H7 (cell line): ENCODE measurements around the gene TMEM119. TPM values are rescaled to one million over a fixed set of nuclear protein-coding genes. Genes with fewer than 3 reads are reported as not detected.
A peak's percentile ranks its signal among the peaks of the same experiment; 100 is the strongest.
"Not testable (repeated sequence)": the region's sequence is repeated elsewhere in the genome, so short reads cannot be mapped to it uniquely, and the experiment has no call there.

ENCODE experiments used
- DNase-seq: peaks from one replicate; pipeline ENCODE4 v3.0.0; 2012
- H3K27me3 ChIP-seq: 2 replicates; pipeline ENCODE4 v1.6.0; 2011; ENCODE audit warnings: mild to moderate bottlenecking, low read length; ENCODE audit not compliant: control insufficient read depth, insufficient read depth
- H3K36me3 ChIP-seq: replicated peaks from 2 replicates; pipeline ENCODE4 v1.5.1; 2011; ENCODE audit warnings: low read length; ENCODE audit not compliant: control insufficient read depth, insufficient read depth
- H3K4me3 ChIP-seq: 2 replicates; pipeline ENCODE4 v1.5.1; 2011; ENCODE audit warnings: low read depth, mild to moderate bottlenecking, control low read depth, low read length, moderate library complexity; ENCODE audit not compliant: insufficient read depth
- total RNA-seq: library from RNA; depleted of rRNA; stranded (reverse); fragments of >200 nt; shearing (Covaris generic); gene quantifications from 2 replicates; pipeline ENCODE4 v1.2.3, GENCODE V29; 2014

The TMEM119 gene
- total RNA-seq, 1 experiment from 2014 or later, result 0.24 TPM

DNA sequence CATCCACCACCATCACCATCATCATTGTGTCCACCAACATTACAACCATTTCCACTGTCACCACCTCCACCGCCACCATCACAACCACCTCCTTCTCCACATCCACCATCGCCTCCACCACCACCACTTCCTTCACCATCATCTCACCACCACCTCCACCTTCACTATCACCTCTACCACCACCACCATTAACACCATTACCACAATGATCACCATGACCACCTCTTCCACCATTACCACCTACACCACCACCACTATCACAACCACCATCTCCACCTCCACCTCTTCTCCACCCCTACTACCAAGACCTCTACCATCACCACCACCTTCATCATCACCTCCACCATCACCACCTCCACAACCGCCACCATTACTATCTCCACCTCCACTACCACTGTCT lies 19.1 kb downstream of the TMEM119 start:
- H3K36me3 ChIP-seq, result no peaks in the 10 kb centered on the region
- no peaks in the 10 kb centered on the region for H3K27me3 ChIP-seq
- no peak for DNase-seq
- no peak overlapping the region for H3K4me3 ChIP-seq

DNA sequence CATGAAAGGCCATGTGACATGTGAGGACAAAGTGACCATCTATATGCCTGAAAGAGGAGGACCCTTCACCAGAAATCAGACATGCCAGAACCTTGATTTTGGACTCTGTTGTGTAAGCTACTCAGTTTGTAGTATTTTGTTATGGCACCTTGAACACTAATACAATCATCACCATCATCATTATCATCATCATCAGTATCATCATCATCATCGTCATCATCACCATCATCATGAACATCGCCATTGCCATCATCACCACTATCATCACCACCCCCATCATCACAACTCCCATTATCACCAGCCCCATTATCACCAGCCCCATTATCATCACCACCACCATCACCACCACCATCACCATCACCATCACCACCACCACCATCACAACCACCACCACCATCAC lies 19.6 kb downstream of the TMEM119 start:
- no peaks in the 10 kb centered on the region for H3K36me3 ChIP-seq
- no peak overlapping the region for H3K4me3 ChIP-seq
- no peaks in the 10 kb centered on the region for H3K27me3 ChIP-seq
- no peak for DNase-seq

DNA sequence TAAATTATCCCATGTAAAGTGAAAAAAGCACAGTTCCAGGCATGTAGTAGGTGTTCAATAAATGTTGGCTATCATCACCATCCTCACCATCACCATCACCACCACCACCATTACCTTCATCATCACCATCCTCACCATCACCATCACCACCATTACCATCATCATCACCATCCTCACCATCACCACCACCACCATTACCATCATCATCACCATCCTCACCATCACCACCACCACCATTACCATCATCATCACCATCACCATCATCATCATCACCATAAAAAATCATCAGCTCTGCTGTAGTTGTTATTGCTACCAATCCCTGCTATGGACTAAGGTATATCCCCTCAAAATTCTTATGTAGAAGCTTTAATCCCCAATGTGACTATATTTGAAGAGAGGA lies 20.4 kb downstream of the TMEM119 start:
- Histone ChIP-seq H3K4me3 (no peak overlapping the region), H3K36me3 (no peaks in the 10 kb centered on the region), H3K27me3 (no peaks in the 10 kb centered on the region)
- no peak for DNase-seq

DNA sequence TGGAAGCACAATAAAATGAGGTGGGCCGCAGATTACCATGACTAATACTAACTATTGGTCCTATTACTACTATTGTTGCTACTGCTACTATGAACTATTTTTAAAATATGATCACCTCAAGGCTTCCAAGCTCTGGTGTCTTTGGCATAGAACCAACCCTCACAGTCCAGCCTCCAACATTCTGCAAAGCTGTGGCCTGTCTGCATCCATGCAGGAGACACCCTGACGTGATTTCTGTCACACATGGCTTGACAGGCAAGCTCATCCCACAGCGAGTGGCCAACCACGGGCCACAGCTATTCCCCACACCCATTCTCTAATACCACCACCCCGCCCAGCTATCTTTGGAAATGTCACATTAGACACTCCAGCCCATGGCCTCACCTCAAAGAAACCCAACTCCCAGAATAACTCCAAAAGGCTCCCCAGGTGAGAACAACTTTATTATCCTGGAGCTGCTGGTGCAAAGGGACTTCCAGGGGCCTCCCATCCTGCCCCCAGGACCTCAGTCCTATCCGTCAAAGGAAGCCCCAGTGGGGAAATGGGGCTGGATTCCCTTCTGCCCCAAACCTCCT lies 21.1 kb downstream of the TMEM119 start:
- H3K36me3 ChIP-seq, result no peaks in the 10 kb centered on the region
- no peaks in the 10 kb centered on the region for H3K27me3 ChIP-seq
- no peak overlapping the region for H3K4me3 ChIP-seq
- no peak for DNase-seq

DNA sequence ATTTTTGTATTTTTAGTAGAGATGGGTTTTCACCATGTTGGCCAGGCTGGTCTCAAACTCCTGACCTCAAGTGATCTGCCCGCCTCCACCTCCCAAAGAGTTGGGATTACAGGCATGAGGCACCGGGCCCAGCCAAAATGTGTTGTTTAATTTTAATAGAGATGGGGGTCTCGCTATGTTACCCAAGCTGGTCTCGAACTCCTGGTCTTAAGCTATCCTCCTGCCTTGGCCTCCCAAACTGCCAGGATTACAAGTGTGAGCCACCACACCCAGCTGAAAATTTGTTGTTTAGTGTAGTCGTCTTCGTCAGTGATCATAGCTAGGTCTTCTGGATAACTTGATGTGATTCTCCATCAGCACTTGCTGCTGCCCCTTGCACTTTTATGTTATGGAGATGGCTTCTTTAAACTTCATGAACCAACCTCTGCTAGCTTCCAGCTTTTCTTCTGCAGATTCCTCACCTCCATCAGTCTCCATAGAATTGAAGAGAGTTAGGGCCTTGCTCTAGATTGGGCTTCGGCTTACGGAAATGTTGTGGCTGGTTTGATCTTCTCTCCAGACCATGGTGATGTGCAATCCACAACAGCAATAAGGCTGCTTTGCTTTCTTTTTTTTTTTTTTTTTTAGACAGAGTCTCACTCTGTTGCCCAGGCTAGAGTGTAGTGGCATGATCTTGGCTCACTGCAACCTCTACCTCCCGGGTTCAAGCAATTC lies 22.5 kb downstream of the TMEM119 start:
- Histone ChIP-seq H3K27me3 (no peaks in the 10 kb centered on the region), H3K36me3 (no peaks in the 10 kb centered on the region), H3K4me3 (no peak overlapping the region)
- no peak for DNase-seq

DNA sequence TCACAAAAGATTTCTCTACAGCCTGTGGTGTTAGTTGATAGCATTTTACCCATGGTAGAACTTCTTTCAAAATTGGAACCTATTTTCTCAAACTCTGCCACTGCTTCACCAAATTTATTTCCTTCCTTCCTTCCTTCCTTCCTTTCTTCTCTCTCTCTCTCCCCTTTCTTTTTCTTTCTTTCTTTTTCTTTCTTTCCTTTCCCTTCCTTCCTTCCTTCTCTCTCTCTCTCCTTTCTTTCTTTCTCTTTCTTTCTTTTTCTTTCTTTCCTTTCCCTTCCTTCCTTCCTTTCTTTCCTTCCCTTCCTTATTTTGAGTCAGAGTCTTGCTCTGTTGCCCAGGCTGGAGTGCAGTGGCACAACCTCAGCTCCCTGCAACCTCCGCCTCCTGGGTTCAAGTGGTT lies 23.6 kb downstream of the TMEM119 start:
- H3K36me3 ChIP-seq, DNase-seq, H3K4me3 ChIP-seq: not testable (repeated sequence)

DNA sequence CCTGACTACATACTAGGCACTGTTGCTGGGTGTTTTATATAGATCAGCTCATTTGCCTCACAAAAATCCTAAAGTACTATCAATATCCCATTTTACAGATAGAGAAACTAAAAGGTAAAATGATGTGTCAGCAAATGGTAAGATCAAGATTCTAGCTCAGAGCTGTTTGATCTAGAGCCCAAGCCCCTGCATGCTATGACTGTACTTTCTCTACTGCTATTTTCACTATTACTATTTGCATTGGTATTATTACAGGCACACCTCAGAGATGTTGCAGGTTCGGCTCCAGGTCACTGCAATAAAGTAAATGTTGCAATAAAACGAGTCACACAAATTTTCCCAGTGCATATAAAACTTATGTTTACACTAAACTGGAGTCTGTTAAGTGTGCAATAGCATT lies 24.6 kb downstream of the TMEM119 start:
- no peak for DNase-seq
- no peak overlapping the region for H3K4me3 ChIP-seq
- H3K36me3 ChIP-seq, result peaks cover 2% of the 10 kb centered on the region; the same call in 1 of the 2 replicates
- H3K27me3 ChIP-seq, result no peaks in the 10 kb centered on the region

More for the DNA sequence above, 23.6 kb downstream of the TMEM119 start:
- not testable (repeated sequence) for H3K27me3 ChIP-seq

DNA sequence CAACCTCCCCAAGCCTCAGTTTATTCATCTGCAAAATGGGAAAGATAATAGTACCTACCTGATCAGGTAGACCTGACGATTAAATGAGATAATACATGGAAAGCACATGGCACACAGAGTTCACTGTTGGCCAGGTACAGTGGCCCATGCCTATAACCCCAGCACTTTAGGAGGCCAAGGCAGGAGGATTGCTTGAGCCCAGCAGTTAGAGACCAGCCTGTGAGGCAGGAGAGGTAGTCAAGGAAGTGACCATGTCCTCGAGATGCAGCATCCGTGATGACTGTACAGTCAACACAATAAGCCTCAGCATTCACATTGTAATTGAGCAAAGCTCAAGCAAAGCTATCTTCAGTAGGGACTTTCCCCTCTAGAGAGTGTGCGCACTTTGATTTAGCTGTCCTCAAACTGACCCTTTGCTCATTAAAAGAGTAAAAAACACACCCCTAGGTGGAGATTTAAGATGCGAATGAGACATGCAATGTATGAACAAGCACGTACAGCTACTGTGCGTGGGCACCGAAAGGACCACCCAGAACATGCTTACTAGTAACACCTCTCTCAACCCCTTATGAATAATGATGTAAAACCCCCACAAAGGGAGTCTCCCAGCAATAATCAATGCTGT lies 25.6 kb downstream of the TMEM119 start:
- DNase-seq, result no peak
- peaks cover 11% of the 10 kb centered on the region for H3K36me3 ChIP-seq
- H3K27me3 ChIP-seq, result no peaks in the 10 kb centered on the region
- H3K4me3 ChIP-seq, result no peak overlapping the region

DNA sequence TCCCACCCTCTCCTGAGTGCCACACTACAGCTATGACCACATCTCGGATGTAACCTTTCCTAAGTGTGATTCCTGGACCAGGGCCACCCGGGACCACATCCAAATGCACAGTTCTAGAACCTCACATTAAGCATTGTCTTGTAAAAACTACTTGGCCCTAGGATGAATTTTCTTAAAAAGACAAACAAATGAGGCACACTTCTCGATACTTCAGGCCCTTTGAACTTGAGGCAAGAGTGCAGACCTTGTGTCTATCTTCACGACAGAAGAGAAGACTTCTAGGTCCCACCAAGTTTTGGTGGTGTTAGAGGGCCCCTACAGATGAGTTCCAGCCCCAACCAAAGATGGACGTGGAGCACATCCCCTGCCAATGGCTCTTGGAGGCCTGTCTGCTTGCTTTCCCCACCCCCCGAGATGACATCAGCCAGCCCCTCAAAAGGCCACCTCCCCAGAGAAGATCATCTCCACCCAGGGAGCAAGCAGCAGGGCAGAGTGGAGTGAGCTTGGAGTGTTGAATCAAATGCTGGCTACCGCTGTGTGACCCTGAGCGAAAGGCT lies 26.2 kb downstream of the TMEM119 start:
- Histone ChIP-seq H3K36me3 (peaks cover 17% of the 10 kb centered on the region), H3K27me3 (no peaks in the 10 kb centered on the region), H3K4me3 (no peak overlapping the region)
- no peak for DNase-seq

DNA sequence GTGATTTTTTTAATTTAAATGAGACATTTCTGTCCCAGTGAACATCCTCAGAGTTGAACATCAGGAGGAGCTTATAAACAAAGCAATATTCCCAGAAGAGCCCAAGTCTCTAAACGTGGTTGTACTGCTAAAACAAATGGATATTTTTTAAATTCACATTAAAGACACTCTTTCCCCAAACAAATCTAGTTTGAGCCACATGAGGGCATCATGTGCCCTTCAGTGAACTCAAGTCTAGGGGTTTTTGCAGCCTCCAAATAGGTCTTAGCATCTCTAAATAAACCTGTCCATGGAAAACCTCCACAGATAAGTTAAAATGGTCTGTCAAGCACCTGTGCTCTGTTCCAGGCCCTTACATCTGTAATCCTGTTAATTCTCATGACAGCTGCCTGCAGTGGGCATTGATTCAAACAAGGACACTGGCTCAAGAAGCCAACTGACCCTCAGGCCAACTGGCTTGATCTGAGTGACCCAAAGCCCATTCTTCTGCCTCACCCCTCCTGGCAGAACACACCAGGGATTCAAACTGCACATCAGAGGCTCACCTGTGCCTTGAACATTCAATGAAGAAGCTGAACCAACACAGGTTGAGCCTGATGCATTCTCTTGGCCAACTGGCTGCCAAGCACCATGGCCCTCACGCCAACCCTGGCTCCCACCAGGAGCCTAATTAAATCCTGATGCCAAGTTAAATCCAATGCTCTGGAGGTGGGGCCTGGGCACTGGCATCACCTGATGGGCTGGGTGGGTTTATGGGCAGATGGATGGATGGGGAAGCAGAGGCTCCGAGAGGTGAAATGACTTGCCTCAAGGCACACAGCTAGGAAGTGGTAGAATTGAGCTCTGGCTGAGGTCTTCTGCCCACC lies 26.9 kb downstream of the TMEM119 start:
- peak; percentile 46 for DNase-seq
- H3K27me3 ChIP-seq, result no peaks in the 10 kb centered on the region

DNA sequence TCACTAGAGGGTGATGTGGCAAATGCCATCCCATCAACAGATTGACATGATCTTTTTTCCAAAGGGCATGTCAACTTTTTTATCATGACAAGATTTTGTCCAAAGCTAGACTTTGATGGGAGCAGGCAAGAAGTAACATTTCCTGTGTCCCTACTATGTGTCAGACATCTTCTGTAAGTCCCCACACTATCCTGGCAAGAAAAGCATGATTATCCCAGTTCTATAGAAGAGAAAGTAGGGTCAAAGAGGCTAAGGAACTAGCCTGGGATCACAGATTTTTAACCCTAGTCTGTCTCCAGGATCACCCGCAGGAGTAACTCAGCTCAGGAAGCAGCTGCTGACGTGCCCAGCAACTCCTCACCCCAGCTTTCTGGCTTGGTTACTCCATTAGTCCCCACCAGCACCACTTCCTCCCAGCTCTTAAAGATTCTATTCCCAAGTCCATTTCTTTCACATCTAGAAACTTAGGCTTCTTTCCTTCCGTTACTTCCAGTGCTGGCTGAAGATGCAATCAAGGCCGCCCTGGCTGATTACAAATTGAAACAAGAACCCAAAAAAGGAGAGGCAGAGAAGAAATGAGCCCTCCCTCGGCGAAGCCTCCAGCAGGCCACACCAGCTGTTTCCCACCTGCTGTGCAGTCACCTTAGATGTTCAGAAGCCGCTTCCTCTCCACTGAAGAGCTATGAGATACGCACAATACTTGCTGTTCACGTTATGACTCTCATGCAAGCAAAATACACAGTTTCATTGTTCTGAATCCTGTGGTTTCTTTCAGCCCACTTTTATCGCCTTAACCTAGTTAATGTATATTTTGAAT lies 29.3 kb downstream of the TMEM119 start:
- peaks cover 39% of the 10 kb centered on the region for H3K36me3 ChIP-seq

More for the DNA sequence above, 26.9 kb downstream of the TMEM119 start:
- no peak overlapping the region for H3K4me3 ChIP-seq
- peaks cover 24% of the 10 kb centered on the region for H3K36me3 ChIP-seq

DNA sequence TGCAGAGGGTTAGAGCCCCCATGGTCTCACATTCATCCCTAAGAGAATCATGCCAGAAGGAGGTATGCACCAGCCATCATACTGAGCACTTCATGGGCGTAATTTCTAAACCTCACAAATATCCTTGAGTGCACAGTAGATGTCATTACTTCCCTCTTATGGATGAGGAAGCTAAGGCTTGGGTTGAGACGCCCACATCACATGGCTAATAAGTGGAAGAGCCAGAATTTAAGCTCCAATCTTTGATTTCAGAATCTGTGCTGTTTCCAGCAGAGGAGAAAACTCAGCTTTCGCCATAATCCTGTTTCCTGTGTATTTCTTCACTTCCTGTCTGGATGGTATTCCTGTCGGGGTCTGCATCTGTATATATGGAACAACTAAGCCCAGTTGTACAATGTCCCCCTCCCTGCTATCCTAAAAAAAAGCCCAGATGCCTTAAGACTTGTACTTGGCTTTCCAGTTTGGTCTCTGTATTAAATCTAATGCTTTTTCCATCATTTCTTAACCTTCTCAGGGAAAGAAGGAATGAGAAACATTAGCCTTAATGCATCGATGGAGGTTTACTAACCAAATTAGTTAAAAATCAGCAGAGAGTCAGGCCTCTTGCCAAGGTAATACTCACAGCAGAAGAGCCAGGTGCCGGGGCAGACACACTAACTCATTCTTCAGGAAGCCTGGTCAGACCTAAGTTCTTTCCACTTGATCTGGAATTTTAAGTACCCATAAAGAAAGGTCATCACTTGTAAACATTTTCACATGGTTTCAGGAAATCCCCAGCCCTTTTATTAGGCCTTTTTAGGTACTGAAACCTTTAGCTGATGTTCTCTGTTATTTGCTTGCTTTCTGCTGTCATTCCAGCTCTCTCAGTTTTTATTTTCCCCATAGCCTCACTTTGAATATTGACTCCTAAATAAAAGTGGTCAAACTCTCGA lies 30.2 kb downstream of the TMEM119 start:
- H3K36me3 ChIP-seq, result peaks cover 39% of the 10 kb centered on the region
- H3K27me3 ChIP-seq, result no peaks in the 10 kb centered on the region
- no peak for DNase-seq
- no peak overlapping the region for H3K4me3 ChIP-seq

More for the DNA sequence above, 29.3 kb downstream of the TMEM119 start:
- DNase-seq, result no peak
- Histone ChIP-seq H3K27me3 (no peaks in the 10 kb centered on the region), H3K4me3 (no peak overlapping the region)

DNA sequence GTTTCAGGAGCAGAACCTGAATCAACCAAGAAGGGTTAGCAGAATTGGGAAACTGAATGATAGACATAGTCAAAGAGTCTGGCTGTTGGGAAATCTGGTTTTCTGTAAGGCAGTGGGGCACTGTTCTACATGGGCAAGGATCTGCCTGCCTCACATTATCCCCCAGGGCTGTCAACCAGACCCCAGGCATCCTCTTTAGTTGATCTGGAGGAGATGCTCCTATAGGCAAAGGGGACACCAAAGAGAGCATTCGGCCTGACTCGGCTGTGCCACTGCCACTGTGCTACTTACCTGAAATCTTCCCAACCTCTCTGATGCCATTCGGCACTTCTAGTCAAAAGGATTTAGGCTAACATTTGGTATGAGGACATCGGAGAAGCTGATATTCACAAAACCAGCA lies 31.4 kb downstream of the TMEM119 start:
- Histone ChIP-seq H3K27me3 (no peaks in the 10 kb centered on the region), H3K4me3 (no peak overlapping the region), H3K36me3 (peaks cover 39% of the 10 kb centered on the region)
- DNase-seq, result no peak
